HL-60 (cell line): ENCODE results near the gene RAP1A.

Experiments used
- DNase-seq, 2 experiments: peaks; one replicate each; pipeline ENCODE4 v3.0.0-alpha.2; 2010 to 2020; ENCODE audit warnings: low read depth in 1 of 2, low spot score in 1 of 2
- H3K27ac ChIP-seq: fragments of 250-450 bp; sonication (Bioruptor Pico); replicated peaks from 2 replicates; pipeline ENCODE4 v1.5.1; 2020; ENCODE audit warnings: mild to moderate bottlenecking, moderate library complexity
- H3K27me3 ChIP-seq: fragments of 250-450 bp; sonication (Bioruptor Pico); 2 replicates; pipeline ENCODE4 v1.5.1; 2021; ENCODE audit warnings: mild to moderate bottlenecking, moderate library complexity; ENCODE audit not compliant: insufficient read depth, poor library complexity, severe bottlenecking
- H3K4me3 ChIP-seq: replicated peaks from 2 replicates; pipeline ENCODE4 v1.5.1; 2011; ENCODE audit warnings: mild to moderate bottlenecking, control low read depth, low read length; ENCODE audit not compliant: insufficient read depth
- CTCF ChIP-seq: IDR thresholded peaks from one replicate; pipeline ENCODE4 v1.5.1; 2011; ENCODE audit warnings: low read length, control low read depth, inconsistent platforms; ENCODE audit not compliant: insufficient read depth
- GABPA ChIP-seq: IDR thresholded peaks from 2 replicates; pipeline ENCODE4 v1.6.1; 2012; ENCODE audit warnings: low read depth
- POLR2AphosphoS5 ChIP-seq: IDR thresholded peaks from 2 replicates; pipeline ENCODE4 v1.6.1; 2012; ENCODE audit warnings: low read depth
- REST ChIP-seq: IDR thresholded peaks from 2 replicates; pipeline ENCODE4 v1.6.1; 2012; ENCODE audit warnings: low read depth; ENCODE audit not compliant: insufficient replicate concordance
- SPI1 ChIP-seq: IDR thresholded peaks from 2 replicates; pipeline ENCODE4 v1.6.1; 2012; ENCODE audit warnings: low read depth, mild to moderate bottlenecking, borderline replicate concordance

The RAP1A gene

DNA sequence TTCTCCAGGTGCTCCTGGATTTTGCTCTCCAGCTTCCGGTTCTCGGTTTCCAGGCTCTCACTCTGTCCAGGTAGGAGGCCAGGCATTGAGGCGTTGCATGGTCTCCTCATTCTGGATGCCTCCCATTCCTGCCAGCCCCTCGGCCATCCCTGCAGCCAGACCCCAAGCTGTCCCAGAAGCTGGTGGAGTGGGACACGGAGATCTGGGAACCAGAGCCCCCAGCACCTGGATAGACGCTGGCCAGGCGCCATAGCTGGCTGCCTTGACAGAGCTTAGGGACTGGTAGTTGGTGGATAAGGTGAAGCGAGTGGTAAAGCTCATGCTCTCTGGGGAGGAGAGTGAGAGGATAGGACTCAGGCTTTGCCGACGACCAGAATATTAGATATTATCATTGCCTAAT lies 29.6 kb downstream of the RAP1A start:
- no peak overlapping the region for H3K4me3 ChIP-seq
- no peak for DNase-seq
- TF ChIP-seq POLR2AphosphoS5 (no peak), CTCF (no peak)
- no peaks in the 10 kb centered on the region for H3K27me3 ChIP-seq
- H3K27ac ChIP-seq: no peak overlapping the region

DNA sequence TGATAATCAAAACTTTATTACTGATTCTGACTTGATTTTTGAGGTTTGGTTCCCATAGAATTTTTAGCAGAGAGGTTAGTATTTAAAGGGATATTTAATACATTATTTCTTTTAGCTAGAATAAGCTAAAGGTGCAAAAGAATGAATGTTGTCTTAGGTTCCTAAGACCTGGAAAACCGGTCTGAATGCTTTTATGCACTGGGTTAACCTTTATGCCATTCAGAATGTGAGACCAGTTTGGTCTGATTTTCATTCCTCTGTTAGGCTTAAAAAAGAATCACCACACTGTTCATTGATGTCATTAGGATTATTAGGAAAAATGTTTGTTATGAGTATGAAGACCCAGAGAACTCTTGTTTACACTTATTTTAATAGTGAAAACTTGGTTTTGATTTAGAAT lies 30.1 kb downstream of the RAP1A start:
- Histone ChIP-seq H3K27me3 (no peaks in the 10 kb centered on the region), H3K27ac (no peak overlapping the region), H3K4me3 (no peak overlapping the region)
- TF ChIP-seq REST (no peak), SPI1 (no peak), POLR2AphosphoS5 (no peak), CTCF (no peak), GABPA (no peak)
- DNase-seq: no peak

DNA sequence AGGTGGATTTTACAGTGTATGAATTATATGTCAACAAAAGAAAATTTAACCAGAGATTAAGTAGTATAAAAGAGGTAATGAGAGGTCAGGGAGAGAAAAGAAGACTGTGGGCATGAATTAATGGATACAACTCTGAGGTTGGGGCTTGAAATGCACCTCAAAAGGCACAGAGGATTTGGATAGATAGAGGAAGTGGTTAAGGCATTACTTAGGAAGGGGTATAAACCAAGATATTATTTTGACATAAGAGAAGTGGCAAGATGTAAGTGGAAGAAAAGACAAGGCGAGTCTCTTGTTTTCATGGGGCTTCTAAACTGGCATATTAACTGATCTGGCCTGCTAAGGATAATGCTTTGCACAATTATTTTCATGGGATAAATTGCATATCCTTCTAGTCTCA lies 34.1 kb downstream of the RAP1A start:
- DNase-seq: peak; percentile 23 to 55
- Histone ChIP-seq H3K4me3 (no peak overlapping the region), H3K27ac (peak overlapping the region; percentile 10; the same call in 1 of the 2 replicates), H3K27me3 (no peaks in the 10 kb centered on the region)
- TF ChIP-seq SPI1: peak; percentile 97
- TF ChIP-seq GABPA: no peak

DNA sequence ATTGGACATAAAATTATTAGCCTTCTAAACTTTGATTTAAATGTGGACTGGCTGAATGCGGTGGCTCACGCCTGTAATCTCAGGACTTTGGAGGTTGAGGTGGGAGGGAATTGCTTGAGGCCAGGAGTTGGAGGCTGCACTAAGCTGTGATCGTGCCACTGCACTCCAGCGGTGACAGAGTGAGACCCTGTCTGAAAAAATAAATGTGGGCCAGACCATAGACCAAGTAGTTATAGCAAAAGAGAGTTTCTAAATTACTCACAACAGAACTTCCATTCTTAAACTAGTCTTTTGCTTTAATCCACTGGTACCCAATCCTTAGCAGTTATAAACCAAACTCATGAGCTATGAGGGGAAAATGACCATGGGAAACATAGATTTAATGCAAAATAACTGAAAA lies 35.2 kb downstream of the RAP1A start:
- H3K27me3 ChIP-seq: no peaks in the 10 kb centered on the region

More for the DNA sequence above, 35.2 kb downstream of the RAP1A start:
- DNase-seq: no peak
- Histone ChIP-seq H3K27ac (no peak overlapping the region), H3K4me3 (no peak overlapping the region)
- TF ChIP-seq GABPA (no peak), REST (no peak), CTCF (no peak), SPI1 (no peak), POLR2AphosphoS5 (no peak)
